PC-3 (cell line): ENCODE data around the gene PTGES2.
"Not testable (repeated sequence)": the region's sequence is repeated elsewhere in the genome, so short reads cannot be mapped to it uniquely, and the experiment has no call there.

Experiments
- EZH2phosphoT487 ChIP-seq: fragments of 300-600 bp; sonication (generic); IDR thresholded peaks from 2 replicates; pipeline ENCODE4 v1.6.1; 2018; ENCODE audit warnings: mild to moderate bottlenecking, antibody characterized with exemption, low read length, borderline replicate concordance
- TF ChIP-seq, protein P1 (sequence below): fragments of 300-600 bp; sonication (generic); conservative IDR thresholded peaks from 2 replicates; pipeline ENCODE4 v1.5.1; 2017; ENCODE audit warnings: antibody characterized with exemption, low read depth, mild to moderate bottlenecking, low read length

DNA sequence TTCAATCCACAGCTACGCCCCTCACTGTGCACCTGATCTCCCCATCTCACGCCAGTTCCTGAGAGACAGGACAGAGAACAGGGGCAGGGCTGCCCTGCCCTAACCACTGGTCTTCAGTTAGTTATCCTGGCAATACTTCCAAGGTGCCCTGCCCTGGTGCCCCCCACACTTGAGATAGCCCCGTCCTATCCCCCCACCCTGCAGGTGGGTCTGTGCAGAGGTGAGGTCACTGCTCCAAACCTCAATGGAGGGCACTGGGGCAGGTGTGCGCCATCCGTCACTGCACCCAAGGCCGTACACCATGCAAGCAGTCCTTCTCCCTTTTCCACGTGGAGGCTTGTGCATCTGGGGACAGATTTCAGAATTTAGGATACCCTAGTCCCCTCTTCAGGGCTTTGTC lies 3.1 kb upstream of the PTGES2 start:
- TF ChIP-seq, protein P1, sequence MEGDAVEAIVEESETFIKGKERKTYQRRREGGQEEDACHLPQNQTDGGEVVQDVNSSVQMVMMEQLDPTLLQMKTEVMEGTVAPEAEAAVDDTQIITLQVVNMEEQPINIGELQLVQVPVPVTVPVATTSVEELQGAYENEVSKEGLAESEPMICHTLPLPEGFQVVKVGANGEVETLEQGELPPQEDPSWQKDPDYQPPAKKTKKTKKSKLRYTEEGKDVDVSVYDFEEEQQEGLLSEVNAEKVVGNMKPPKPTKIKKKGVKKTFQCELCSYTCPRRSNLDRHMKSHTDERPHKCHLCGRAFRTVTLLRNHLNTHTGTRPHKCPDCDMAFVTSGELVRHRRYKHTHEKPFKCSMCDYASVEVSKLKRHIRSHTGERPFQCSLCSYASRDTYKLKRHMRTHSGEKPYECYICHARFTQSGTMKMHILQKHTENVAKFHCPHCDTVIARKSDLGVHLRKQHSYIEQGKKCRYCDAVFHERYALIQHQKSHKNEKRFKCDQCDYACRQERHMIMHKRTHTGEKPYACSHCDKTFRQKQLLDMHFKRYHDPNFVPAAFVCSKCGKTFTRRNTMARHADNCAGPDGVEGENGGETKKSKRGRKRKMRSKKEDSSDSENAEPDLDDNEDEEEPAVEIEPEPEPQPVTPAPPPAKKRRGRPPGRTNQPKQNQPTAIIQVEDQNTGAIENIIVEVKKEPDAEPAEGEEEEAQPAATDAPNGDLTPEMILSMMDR = not testable (repeated sequence)
- not testable (repeated sequence) for TF ChIP-seq EZH2phosphoT487
